CD4-positive, alpha-beta T cell treated with Interleukin-15 for 4 hours (primary cell): Measurements from ENCODE around the gene CARD11.

Source experiments
- DNase-seq: peaks from one replicate; pipeline ENCODE4 v3.0.0-alpha.2; 2020; ENCODE audit warnings: low spot score

CARD11 gene

DNA sequence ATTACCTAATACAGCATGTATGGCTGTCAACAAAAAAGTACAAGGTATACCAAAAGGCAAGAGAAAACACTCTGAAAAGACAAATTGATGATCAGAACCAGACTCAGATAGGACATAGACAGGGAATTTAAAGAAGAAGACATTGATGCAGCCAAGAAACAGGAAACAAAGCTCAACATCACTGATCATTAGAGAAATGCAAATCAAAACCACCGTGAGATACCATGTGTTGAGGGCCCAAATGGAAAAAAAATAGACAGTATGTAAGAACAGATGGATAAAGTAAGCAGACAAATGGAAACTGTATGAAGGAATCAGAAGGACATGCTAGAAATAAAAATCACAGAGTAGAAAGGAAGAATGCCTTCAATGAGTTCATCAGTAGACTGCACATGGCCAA is 23.3 kb downstream of the CARD11 start:
- no peak for DNase-seq

DNA sequence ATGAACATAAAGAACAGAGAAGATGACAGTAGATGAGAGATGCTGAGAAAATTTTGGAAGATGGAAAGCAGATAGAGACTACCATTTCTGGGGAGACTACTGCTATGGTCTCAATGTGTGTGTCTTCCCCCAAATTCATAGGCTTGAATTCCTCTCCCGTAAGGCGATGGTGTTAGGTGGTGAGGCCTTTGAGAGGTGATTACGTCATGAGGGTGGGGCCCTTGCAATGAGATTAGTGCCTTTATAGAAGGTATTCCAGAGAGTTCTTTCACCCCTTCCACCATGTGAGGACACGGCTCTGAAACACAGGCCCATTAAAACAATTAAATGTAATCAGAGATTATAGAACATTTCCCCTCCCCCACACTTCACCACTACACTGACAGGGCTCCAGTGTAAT is 23.9 kb downstream of the CARD11 start:
- DNase-seq, result no peak

DNA sequence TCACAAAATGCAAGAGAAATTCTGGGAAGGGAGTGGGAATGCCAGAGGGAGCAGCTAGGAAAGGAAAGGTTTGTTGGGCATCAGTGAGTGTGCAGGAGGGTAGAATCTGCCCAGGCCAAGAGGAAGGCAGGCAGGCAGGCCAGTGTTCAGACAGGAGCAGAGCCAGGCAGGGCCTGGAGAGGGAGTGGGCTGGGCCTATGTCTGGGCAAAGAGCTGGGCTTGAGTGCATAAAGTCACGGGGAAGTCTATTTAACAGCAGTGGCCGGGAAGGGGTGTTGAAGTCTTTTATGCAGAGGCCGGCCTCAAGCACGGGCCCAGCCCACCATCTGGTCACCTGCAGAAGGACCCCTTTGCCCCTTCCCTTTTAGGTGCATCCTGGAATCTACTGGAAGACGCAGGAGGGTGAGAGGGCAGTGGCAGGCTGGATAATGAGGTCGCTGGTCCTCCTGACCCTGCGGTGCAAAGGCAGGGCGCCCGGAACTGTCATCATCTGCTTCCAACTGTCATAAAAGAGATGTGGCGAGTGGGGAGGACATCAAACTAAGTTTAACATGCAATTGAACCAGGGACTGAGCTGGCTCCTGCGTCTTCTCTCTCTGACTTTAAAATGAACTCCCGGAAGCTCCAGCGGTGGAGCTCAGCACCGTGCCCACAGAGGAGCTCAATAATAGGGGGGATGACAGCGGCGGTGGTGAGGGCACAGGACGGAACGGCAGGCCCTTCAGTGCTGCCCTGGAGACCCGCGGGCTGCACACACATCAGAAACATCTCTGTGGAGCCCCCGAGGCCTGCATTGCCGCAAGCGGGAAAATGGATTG is 29.5 kb downstream of the CARD11 start:
- DNase-seq, result no peak

DNA sequence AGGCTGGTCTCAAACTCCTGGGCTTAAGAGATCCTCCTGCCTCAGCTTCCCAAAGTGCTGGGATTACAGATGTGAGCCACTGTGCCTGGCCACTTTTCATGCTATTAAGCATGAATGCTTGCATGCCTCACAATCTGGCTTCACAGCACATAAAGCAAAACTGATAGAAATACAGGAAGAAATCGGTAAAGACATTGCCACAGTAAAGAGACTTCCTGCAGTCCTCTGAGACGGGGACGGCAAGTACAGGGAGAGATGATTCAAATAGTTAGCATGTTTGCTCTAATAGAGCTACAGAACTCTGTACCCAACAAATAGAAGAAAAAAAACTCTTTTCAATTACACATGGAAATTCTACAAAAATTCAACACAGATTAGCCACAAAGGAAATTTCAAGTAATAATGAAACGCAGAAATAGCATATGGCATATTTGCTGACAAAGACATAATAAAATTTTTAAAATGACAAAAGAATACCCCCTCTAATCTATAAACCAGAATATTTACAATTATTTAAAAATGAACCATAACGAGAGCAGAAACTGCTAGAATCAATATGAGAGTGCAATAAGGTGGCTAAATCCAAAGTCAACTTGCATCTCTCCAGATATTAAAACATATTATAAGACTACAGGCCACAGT is 32.3 kb downstream of the CARD11 start:
- DNase-seq, result no peak

DNA sequence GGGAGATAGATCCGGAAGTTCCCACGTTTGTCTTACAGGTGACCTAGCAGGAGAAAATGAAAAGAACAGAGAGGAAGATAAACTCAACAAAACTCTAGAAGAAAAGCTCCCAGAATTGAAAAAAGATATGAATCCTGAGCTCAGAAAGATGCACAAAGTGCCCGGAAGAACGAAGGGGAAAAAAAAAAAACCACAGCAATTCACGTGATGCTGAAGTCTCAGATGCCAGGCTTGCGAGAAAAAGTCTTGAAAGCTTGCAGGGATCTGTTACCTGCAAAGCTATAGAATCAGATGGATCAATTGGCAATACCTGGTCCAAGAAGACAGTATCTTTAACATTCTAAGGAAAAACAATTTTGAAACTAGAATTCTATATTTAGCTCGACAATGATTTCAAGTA is 33.5 kb downstream of the CARD11 start:
- DNase-seq, result no peak

DNA sequence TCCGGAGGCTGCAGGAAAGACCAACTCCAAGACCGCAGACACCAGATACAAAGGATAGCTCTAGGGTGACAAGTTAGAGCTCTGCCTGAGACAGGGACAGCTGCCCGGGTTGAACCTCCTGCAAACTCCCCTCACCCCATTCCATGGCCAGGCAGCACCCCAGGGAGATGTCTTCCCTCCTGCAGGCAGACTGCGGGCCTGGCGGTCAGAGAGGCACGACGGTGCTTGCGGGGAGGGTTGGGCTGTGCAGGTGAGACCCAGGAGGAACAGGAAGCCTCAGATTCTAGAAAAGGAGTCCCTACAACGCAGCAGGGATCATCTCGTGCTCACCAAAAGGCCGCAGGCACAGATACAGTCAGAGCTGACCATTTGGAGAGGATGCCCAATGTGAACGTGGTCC is 34.6 kb downstream of the CARD11 start:
- DNase-seq, result no peak

DNA sequence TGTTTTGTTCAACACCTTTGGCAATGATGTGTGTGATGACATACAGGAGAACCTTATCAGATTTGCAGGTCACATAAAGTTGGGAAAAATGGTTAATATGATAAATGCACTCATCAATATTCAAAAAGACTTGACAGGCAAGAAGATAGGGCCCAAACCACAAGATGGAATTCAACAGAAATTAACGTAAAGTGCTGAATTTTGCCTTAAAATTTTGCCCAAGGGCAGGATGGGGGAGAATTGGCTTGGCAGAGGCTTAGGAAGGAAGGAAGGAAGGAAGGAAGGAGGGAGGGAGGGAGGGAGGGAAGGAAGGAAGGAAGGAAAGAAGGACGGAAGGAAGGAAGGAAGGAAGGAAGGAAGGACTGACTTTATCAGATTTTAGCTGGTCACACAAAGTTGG is 35.3 kb downstream of the CARD11 start:
- DNase-seq, result no peak

DNA sequence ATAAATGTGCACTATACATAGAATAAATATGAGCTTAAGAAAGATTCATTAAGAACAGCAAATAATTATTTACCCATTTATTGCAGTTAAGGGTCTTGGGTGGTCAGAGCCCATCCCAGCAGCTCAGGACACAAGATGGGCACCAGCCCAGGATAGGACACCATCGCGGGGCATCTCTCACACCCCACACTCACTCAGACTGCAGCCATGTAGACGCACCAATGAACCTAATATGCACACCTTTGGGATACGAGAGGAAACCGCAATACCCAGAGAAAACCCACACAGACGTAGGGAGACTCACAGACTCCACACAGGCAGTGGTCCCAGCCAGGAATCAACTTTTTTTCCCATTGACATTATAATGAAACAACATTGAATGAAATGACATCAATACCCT is 36.0 kb downstream of the CARD11 start:
- no peak for DNase-seq

DNA sequence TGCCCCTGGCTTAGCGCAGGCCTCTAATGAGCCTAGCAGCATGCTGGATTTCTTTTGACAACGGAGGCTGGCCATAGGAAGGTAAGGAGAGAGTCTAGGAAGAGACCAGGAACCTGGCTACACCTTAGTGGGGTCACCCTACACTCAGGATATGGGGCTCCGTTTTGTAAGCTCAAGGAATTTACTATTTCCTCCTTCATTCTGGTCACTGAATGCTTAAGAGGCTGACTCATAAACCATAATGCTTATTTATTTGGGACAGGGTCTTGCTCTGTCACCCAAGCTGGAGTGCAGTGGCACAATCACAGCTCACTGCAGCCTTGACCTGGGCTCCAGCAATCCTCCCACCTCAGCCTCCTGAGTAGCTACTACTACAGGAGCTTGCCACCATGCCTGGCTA is 38.4 kb downstream of the CARD11 start:
- DNase-seq, result no peak

DNA sequence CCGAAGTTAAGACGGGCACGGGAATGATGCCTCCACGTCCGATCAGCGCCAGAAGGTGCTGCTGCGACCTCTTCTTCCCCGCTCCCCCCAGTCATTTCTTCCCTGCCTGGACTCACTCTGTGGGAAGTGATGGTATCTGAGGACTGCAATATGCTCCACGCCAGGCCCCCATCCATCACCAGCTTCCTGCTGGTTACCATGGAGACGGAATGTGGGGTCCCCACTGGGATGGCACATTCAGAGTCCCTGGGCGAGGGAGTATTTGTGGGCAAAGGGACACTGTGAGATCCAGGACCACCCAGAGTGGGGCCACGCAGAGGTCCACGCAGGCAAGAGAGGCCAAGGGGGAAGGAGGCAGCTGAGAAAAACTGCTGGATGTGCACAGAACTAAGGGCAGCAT is 39.7 kb downstream of the CARD11 start:
- no peak for DNase-seq

DNA sequence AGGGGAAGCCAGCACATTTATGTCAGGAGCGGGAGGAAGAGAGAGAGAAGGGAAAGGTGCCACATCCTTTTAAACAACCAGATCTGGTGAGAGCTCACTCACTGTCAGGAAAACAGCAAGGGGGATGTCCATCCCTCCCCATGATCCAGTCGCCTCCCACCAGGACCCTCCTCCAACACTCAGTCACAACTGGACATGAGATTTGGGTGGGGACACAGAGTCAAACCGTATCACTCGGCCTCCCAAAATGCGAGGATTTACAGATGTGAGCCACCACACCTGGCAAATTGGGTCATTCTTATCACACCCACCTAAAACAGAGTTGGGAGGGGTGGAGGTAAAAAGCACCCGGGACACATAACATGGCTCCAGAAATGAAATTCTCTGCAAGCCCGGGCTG is 41.0 kb downstream of the CARD11 start:
- DNase-seq, result no peak

DNA sequence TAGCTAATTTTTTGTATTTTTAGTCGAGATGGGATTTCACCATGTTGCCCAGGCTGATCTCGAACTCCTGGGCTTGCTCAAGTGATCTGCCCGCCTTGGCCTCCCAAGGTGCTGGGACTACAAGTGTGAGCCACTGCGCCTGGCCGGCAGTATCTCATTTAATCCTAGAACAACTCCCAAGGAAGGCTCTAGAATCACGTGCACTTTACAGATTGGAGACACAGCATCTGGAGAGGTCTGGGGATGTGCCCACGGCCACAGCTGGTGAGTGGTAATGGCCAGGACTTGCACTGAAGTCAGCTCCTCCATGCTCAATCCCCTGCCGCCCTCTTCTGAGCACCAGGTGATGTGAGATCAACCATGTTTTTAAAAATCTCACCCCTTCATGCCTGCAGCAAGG is 43.1 kb downstream of the CARD11 start:
- DNase-seq, result no peak

DNA sequence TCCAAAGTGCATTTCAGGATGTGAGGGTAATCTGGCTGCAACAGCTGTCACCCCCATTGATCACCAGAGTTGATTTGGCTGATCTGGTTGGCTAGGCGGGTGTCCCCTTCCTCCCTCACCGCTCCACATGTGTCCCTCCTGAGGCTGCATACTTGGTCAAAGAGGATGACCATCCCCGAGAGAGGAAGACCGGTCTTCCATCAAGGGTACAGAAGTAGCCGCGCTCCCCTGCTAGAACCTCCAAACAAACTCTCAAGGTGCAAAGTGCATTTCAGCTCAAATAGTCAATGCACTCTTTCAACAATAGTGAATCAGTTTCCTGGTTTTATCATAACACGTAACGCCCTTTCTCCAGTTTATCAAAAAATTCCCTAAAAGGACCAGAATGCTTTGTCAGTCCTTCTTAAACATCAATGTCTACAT is 44.6 kb downstream of the CARD11 start:
- DNase-seq, result no peak

DNA sequence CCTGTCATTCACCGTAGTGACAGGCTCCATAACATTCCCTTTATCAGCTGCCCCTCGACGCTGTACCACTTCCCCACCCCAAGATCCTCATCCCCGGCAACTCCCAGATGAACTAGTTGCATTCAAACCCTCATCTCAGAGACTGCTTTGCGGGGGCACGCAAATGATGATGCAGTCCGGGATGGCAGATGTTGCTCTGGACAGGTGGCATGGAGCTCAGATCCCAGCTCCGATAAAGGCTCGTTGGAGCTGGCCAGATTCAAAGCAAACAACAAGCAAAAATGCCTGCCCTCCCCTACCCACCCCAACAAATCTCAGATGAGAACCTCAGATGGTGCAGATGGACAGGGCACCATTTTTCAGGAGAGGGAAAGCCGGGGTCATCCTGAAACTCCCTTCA is 46.7 kb downstream of the CARD11 start:
- no peak for DNase-seq

DNA sequence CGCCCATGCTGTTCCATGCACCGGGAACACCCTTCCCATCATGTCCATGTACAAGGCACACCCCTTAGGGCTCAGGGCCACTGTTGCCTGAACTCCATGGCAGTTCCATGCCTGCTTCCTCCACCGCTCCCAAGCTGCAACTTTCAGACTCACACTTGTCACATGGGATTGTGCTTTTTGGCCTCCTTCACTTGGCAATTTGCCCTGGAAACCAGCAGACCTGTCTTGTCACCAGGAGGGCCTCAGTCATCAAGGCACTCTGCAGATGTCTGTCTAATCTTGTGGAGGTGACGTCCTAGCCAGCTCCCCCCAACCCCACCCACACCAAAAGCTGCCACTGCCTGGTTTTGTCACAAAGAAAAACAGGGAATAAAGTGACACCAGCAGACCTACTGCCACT is 47.5 kb downstream of the CARD11 start:
- no peak for DNase-seq

DNA sequence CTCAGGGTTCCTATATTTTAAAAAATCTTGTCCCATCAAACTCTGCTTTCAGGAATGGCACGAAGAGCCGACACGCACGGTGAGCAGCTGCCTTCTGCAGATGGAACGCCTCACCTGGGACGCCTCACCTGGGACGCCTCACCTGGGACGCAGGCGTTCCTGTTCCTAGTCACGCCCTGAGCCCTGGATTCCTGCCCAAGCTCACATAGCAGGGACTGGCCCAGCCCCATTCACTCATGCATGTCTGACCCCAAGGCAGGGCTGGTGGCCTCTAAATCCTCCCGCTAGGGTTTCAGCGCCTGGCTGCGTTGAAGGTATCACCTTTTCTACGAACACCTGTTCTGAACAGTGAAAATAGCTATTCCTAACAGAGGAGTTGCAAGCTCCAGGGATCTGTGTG is 49.8 kb downstream of the CARD11 start:
- no peak for DNase-seq

DNA sequence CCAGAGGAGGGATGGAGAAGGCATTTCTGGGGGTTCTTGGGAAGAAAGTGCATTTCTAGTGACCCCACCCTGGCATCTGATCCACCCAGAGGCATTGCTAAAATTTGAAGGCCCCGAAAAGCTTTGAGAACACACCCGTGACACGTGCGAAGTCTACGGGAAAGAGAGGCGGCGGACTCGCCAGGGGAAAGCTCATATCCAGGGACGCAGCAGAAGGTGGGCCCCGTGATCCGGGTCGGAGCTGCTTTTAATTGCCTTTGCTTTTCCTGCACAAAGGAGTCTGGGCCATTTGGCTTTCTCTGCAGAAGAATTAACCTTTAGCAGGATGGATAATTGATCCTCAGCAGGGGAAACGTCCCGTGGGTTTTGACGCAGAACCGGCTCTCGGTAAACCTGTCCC is 50.3 kb downstream of the CARD11 start:
- DNase-seq, result no peak

DNA sequence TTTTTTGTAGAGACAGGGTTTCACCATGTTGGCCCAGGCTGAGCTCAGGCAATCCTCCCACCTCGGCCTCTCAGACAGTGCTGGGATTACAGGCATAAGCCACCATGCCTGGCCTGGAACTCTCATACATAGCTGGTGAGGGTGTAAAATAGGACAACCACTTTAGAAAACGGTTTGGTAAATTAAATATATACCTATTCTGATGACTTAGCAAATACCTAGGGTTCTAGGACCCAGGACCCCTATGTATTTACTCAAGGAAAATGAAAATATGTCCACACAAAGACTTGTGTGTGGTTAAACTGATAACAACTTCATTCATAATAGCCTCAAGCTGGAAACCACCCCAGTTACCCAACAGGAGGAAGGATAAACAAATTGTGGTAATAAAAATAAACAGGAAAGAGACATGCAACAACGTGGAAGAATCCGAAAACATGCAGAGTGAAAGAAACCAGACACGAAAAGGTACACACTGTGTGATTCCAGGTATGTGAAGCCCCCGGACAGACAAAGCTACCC is 52.7 kb downstream of the CARD11 start:
- DNase-seq, result no peak

DNA sequence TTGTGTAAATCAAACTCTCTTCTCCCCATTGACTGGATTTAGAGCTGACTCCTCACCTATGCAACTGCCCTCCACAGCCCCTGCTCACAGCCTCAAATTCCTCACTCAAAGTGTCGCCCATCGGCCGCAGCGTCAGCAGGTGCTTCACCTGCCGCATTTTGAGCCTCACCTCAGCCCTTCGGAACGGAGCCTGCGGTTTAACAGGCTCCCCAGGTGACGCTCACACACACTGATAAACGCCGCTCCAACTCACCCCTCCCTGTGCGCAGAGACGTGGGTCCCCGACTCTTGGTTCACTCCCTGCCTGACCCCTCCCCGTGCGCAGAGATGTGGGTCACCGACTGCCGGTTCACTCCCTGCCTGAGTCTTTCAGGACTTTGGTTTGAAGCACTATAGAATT is 57.1 kb downstream of the CARD11 start:
- DNase-seq, result no peak

DNA sequence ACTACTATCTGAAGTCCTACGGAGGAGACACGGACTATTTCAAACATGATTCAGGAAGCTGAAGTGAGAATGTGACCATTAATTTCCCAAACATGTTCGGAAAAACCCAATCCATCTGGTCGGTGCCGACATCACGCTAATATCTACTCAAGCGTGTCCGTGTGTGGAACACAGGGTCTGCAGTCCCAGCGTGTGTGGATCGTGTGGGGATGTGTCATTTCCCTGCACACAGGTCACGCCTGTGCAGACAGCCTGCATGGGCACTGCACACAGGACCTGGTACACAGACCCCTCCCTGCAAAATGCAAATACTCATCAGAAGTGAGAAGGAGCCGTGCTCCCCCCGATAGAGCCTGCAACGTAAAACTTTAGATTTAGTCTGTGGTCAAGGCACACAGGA is 57.8 kb downstream of the CARD11 start:
- DNase-seq, result no peak

DNA sequence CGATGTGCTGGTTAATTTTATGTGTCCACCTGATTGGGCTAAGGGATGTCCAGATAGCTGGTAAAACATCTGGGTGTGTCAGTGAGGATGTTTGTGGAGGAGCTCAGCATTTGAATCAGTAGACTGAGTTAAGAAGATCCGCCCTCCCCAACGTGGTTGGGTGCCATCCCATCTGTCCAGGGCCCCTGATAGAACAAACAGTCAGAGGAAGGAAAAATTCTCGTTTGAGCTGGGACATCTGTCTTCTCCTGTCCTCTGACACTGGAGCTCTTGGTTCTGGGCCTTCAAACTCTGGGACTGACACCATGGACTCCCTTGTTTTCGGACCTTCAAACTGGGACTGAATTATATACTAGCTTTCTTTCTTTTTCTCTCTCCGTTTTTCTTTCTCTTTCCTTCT is 59.6 kb downstream of the CARD11 start:
- no peak for DNase-seq

DNA sequence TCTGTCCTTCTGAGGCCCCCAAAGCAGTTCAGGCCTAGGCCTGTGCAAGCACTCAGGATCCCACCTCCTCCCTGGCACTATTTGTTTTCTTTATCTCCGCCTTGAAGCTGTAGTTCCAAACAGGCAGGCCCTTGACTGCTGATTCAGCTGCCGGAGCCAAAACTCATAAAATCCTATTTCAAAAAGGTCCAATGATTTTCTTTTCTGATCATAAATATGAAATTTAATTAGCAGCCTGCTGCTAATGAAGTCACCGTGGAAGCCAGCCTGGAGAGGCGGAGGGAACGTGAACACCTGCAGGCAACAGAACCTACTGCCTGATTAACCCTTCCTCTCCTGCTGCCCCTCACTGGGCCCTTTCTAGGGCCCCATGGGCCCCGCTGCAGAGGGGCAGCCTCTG is 60.1 kb downstream of the CARD11 start:
- DNase-seq, result no peak

DNA sequence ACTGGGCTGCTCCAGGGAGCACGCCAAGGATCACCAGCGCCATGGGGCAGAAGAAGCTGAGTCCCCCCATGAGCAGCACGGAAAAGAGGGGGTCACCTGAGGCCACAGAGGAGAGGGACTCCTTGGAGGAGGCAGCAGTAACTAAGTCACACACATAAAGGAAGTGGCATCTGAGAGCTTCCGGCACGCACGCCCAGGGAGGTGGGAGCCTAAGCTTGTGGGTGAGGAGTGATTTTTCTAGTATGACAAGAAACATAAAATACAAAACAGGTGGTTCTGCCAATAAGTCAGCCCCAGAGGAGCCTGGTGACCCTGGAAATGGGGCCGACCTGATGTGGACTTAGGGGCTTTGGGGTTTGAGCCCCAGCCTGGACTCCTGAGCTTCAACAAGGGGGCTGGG is 60.8 kb downstream of the CARD11 start:
- peak; percentile 54 for DNase-seq

DNA sequence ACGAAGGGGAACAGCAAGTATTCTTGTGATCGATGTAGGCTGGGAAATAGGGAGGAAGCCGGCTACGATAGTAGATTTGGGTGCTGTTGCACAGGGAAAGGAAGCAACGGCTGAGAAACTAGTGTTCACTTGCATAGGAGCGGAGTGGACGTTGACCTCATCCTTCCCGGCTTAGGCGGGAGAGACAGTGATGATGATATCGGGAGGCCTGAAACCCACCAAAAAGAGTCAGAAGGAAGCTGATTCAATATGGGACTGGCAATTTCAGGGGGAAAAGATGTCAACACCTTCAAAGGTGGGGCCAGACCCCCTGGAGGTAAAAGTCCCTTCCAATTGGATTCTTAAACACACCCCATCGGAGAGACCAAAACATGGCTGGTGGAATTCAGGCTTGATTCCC is 61.3 kb downstream of the CARD11 start:
- no peak for DNase-seq
